H1 (cell line): Measurements from ENCODE around the gene PIP5K1B.

Source experiments
- BRCA1 ChIP-seq: IDR thresholded peaks from 2 replicates; pipeline ENCODE4 v1.6.1; 2012; ENCODE audit warnings: low read depth, low read length, improper control_type of control experiment
- CTCF ChIP-seq, 3 experiments: IDR thresholded peaks; 1 replicate in 2 of 3; 2 replicates in 1 of 3; pipeline versions ENCODE4 v1.5.1 to v1.6.1; 2011; ENCODE audit warnings: low read length in 3 of 3, mild to moderate bottlenecking in 3 of 3, inconsistent platforms in 2 of 3, low read depth in 1 of 3, moderate library complexity in 1 of 3; ENCODE audit not compliant: insufficient read depth in 1 of 3; ENCODE audit errors: control extremely low read depth in 1 of 3
- EP300 ChIP-seq, 2 experiments: IDR thresholded peaks; 1 replicate in 1 of 2; 2 replicates in 1 of 2; pipeline ENCODE4 v1.6.1; 2011 to 2012; ENCODE audit warnings: low read depth in 2 of 2, low read length in 2 of 2, mild to moderate bottlenecking in 2 of 2, borderline replicate concordance in 1 of 2, inconsistent platforms in 1 of 2, moderate library complexity in 1 of 2
- JUN ChIP-seq: IDR thresholded peaks from 2 replicates; pipeline ENCODE4 v1.6.1; 2011; ENCODE audit warnings: low read depth, mild to moderate bottlenecking, improper control_type of control experiment, low read length
- PHF8 ChIP-seq: fragments of 200-600 bp; sonication (generic); conservative IDR thresholded peaks from 2 replicates; pipeline ENCODE4 v1.7.1; 2012; ENCODE audit warnings: low read depth, mild to moderate bottlenecking, inconsistent platforms, low read length, moderate library complexity
- POLR2A ChIP-seq, 2 experiments: IDR thresholded peaks; 1 replicate in 1 of 2; 2 replicates in 1 of 2; pipeline ENCODE4 v1.6.1; 2011; ENCODE audit warnings: low read depth in 2 of 2, low read length in 2 of 2, mild to moderate bottlenecking in 2 of 2; ENCODE audit errors: control extremely low read depth in 1 of 2
- POLR2AphosphoS5 ChIP-seq: IDR thresholded peaks from 2 replicates; pipeline ENCODE4 v1.6.1; 2011; ENCODE audit warnings: low read depth, low read length
- RFX5 ChIP-seq: IDR thresholded peaks from 2 replicates; pipeline ENCODE4 v1.6.1; 2011; ENCODE audit warnings: low read depth, low read length, improper control_type of control experiment, borderline replicate concordance
- TBP ChIP-seq: IDR thresholded peaks from 2 replicates; pipeline ENCODE4 v1.6.1; 2011; ENCODE audit warnings: low read depth, low read length, improper control_type of control experiment
- USF2 ChIP-seq: IDR thresholded peaks from 2 replicates; pipeline ENCODE4 v1.6.1; 2011; ENCODE audit warnings: low read length, improper control_type of control experiment

- TF ChIP-seq CTCF (IDR thresholded peaks at IDR 0.05; ENCODE audit: control extremely low read depth in 1 of 3, insufficient read depth in 1 of 3, low read depth in 1 of 3, low read length in 3 of 3): no peak
- TF ChIP-seq RFX5: no peak
- no peak for TF ChIP-seq BRCA1
- TF ChIP-seq EP300 (IDR thresholded peaks at IDR 0.05; ENCODE audit: borderline replicate concordance in 1 of 2, low read depth in 2 of 2, low read length in 2 of 2): no peak
- TF ChIP-seq JUN: no peak
- TF ChIP-seq PHF8: no peak
- no peak for TF ChIP-seq POLR2AphosphoS5
- TF ChIP-seq TBP: no peak
- TF ChIP-seq POLR2A (IDR thresholded peaks at IDR 0.05; ENCODE audit: control extremely low read depth in 1 of 2, low read depth in 2 of 2, low read length in 2 of 2): no peak
- no peak for TF ChIP-seq USF2
Observed at GRCh38 chr9:68697851-68698250, 7.2 kb upstream of the PIP5K1B start.
